Central memory CD4-positive, alpha-beta T cell (primary cell): Measurements from ENCODE around the gene SLC35E2B.
"Not testable (repeated sequence)": the region's sequence is repeated elsewhere in the genome, so short reads cannot be mapped to it uniquely, and the experiment has no call there.

Experiments used
- DNase-seq: peaks from one replicate; pipeline ENCODE4 v3.0.0; 2022
- total RNA-seq, 3 experiments: gene quantifications; one replicate each; lab custom pipeline; 2026; lab: John Stamatoyannopoulos, UW

SLC35E2B gene
- 54.3 to 266 (median 195) reads per million in 3 experiments for total RNA-seq

DNA sequence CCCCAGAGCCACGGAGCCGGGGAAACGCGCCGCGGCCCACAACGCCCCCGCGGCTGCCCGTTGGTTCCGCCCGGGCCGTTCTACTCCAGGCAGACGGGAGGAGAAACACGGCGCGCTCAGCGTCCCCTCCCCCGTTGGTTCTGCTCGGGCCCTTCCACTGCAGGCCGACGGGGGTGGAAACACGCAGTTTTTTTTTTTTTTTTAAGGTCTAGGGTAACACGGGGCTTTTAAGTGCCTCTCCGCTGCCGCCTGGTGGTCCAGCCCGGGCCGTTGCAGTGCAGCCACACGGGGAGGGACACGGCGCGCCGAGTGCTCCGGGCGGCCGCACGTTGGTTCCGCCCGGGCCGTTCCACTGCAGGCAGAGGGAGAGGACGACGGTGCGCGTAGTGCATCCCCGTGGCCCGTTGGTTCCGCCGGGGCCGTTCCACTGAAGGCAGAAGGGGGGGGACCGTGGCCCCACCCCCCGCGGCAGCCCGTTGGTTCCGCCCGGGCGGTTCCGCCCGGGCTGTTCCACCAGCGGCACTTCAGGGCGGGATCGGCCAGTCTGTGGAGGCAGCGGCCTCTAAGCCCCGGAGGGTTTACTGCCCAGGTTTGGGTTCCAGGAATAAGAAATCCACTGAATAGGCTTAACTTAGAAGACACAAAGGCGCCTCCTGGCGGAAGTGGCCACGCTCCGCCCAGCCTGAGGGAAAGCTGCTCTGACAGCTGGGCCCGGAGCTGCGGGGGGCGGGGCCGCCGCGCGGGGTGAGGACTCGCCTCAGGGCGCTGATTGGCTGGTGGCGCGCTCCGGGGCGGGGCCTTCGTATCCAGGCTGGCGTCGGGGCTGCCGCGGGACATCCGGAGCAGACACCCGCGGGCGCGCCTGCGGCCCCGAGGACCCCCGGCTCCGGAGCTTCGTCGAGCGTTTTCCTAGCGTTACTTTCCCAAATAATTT, at the start of gene SLC35E2B:
TSS of gene SLC35E2B (minus strand) at position 82 of the 934 bp plus-strand sequence. CDS start 16,096 bp downstream, outside the sequence.
- DNase-seq: peak; percentile 97

- DNase-seq: not testable (repeated sequence)
Measured at GRCh38 chr1:1741013-1741412, 48.4 kb upstream of the SLC35E2B start.

DNA sequence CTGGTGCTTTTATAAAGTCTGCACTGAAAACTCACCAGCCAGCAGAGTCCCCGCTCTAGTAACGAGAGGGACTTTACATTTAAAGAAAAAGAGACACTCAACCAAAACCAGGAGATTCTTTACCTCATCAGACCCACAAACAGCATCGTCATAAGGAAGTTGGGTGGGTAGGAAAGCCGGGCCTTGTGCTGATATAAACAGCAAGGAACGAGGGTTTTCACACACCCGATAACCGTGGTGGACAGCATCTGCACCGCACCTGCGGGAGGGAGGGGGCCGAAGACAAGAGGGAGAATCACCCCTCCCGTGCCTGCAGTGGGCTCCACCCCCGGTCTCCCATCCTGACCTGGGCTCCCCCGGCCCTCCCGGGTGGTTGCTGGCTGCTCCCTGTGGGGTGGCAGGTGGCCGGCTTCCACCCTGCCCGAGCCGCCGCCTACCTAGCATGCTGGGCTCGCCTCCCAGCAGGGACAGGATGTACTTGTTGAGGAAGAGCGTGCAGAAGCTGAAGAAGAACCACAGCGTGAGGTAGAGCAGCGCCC, 46.3 kb upstream of the SLC35E2B start:
- not testable (repeated sequence) for DNase-seq

- DNase-seq: not testable (repeated sequence)
Measured at GRCh38 chr1:1737675-1738590, 45.3 kb upstream of the SLC35E2B start.

DNA sequence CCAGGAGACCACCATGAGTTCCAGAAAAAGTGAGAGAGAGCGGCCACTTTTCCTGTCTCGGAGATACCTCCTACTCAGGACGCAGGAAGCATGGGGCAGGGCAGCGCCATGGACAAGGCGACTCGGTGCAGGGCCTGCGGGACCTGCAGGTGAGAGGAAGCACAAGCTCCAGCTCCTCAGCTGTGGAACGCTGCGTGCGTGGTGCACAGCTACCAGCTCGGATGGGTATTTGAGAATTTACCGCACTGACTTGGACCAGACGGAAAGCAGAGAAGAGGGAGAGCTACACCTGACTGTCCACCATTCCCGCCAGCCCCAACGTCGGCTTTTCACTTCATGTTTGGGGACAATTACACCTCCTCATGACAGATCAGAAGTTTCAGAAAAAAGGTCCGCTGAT, 39.8 kb upstream of the SLC35E2B start:
- DNase-seq: no peak

DNA sequence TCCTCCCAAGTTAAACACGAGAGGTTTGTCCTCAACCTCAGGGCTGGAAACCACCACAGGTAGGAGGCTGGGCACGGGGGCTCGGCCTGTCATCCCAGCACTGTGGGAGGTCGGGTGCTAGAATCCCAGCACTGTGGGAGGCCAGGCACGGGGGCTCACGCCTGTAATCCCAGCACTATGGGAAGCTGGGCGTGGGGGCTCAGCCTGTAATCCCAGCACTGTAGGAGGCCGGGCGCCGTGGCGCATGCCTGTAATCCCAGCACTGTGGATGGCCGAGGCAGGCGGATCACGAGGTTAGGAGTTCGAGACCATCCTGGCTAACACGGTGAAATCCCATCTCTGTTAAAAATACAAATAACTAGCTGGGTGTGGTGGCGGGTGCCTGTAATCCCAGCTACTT, 38.3 kb upstream of the SLC35E2B start:
- no peak for DNase-seq

- DNase-seq: not testable (repeated sequence)
Measured at GRCh38 chr1:1730230-1730629, 37.6 kb upstream of the SLC35E2B start.

GRCh38 chr1:1729116-1729816, 36.7 kb upstream of the SLC35E2B start:
- not testable (repeated sequence) for DNase-seq

DNA sequence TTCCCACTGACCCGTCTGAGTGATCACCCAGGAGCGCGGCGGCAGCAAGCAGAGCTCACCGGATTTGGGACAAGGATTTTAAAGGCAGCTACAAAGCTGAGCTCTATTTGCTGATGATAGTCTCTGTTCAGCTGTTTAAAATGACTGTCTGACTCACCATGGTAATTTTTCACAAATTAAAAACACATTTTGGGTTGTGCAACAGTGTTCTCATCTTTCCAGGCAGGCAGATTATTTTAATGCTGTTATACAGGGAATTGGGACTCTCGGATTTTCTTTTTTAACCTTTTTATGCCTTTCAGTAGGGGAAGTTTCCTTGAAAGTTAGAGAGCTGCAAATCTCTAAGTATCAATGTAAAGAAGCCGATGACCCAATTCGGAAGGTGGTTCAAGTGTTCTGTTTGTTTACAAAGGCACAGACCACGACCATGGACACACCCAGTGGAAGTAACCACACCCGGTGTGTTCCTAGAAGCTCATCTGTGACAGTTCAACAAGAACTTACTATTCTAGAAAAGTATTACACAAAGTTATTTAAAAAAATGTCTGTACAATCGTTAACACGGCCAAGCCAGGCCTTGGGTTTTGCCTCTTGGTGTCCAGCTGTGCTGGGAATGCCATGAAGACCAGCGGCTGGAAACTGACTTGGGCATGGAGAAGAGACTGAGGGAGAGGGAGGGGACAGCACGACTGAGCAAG, 35.9 kb upstream of the SLC35E2B start:
- peak; percentile 82 for DNase-seq

DNA sequence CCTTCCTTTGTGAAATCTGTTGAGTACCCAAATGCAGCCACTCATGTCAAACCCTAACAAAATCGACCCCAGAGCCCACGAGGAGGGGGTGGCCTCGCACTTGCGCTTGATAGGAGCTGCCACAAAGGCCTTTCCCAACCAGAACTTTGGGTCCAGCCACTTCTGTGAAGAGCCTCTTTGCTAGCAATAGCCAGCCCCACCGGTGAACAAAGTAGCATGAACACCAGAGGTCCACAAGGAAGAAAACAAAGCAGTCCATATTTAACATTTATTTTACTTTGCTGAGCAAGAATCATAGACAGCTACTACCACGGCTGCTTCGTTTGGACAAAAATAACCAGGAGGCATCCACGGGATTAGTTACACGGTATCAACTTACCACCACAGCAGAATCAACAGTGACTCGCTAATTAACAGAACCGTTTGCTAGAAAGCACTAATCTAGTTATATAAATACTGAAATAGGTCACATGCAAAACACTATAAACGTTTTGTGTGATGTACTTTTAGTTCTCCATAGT, 34.6 kb upstream of the SLC35E2B start:
- not testable (repeated sequence) for DNase-seq

- not testable (repeated sequence) for DNase-seq
Measured at GRCh38 chr1:1726088-1726487, 33.5 kb upstream of the SLC35E2B start.

DNA sequence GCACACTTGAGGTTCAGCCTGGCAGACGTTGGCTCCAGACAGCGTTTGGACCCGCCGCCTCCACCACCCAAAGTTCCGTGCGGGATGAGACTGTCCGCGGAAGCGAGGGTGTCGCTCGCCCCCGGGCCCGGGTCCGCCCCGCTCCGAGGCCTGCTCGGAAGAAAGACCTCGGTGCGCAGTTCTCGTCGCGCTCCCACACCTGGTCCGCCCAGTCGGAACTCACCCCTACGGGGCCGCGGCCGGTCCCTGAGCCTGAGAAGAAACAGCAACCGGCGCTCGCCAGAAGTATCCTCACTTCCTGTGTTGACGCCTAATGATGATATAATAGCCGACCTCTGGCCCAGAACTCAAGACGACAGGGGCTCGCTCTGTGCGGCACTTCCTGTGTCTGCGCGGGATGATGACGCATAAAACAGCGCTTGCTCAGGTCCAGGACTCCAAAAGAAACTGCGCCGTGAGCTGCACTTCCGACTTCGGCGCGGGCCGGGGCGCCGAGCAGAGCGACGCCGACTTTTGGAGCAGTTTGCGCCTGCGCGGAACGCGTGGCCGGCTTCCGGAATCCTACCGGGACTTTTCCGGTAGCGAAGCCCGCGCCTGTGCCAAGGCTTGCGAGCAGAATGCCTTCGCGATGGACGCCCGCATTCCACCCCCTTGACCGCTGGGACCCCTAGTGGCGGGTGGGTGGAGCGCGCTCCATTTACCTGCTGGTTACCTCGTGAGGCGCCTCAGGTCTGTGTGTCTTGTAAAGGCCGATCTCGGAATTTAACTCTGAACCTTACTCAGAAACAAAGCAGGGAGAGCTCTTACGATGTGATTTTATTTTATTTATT, 31.7 kb upstream of the SLC35E2B start, which contains the start of gene CDK11A:
TSS of gene CDK11A (minus strand) at position 323 of the 830 bp plus-strand sequence. CDS start 1,539 bp downstream, outside the sequence.
- DNase-seq: peak; percentile 99

DNA sequence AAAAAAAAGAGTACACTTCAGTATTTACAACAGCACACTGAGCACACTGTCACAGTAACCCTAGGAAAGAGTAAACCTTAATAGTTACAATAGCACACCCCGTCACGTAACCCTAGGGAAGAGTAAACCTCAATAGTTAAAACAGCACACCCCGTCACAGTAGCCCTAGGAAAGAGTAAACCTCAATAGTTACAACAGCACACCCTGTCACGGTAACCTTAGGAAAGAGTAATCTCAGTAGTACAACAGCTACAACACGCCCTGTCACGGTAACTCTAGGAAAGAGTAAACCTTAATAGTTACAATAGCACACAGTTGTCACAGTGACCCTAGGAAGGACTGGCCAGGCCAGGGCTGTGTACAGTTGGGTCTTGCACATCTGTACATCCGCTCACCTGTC, 28.6 kb upstream of the SLC35E2B start:
- no peak for DNase-seq

DNA sequence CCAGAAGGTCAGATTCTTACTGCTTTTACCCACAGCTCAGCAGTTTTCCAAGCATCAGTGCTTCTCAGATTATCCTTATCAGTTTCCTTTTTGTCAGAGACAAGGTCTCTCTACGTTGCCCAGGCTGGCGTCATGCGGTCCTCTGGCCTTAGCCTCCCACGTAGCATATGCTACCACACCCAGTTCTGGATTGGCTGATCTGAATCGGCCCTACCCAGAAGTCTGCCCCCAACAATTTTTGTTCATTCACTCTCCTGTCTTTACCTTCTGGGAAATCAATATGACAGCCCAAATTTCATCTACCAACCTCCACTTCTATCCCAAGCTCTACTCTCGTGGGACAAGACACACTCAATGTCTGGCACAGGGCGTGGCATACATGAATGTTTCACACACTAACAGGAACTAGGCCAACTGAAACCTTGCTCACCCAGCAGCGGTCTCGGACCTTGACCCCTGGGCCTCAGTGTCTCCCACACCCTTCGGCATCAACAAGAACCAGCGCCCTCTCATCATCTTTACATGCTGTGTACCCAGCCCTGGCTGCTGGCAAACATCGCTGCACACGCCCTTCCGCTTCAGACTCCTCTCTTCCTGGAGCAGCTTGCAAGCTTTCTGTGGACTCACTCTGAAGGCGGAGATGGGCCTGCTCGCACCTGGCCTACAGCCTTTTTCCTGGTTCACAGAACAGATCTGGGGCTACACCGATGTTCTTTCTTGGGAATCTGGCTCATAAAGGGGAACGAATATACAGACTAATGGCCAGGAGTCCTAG, 22.7 kb upstream of the SLC35E2B start:
- not testable (repeated sequence) for DNase-seq

DNA sequence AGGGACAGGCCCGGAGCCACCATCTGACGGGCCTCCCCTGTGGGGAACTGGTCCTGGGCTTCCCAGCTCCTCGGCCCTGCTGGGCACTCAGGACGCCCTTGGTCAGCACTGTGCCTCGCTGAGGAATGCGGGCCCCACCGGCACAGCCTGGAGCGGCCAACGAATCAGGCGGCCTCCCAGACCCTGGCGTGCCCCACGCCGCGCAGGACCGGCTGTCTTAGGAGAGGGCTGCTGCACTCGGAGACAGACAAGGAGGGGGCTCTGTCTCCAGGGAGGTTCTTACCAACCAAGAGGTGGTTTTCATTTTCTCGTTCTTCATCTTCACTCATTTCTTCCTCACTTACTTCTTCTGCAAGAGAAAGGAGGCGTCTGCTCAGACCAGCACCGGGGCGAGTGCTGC, 15.3 kb upstream of the SLC35E2B start:
- not testable (repeated sequence) for DNase-seq

GRCh38 chr1:1707241-1707640, 14.6 kb upstream of the SLC35E2B start:
- DNase-seq: not testable (repeated sequence)

- DNase-seq: not testable (repeated sequence)
Measured at GRCh38 chr1:1705623-1706022, 13.0 kb upstream of the SLC35E2B start.

- DNase-seq: not testable (repeated sequence)
Measured at GRCh38 chr1:1704284-1704957, 11.8 kb upstream of the SLC35E2B start.

DNA sequence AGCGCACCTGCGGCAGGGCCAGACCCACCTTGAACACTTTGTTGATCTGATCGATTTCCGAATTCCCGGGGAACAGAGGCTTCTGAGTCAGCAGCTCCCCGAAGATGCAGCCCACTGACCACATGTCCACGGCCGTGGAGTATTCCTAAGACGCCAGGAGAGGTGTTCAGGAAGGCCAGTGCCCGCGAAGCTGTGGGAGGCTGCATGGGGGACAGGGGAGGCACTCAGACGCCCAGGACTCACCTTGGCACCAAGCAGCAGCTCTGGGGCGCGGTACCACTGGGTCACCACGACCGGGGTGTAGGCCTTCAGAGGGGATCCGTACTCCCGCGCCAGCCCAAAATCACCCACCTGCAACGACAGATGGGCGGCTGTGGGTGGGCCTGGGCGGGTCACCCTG, 11.2 kb upstream of the SLC35E2B start:
- DNase-seq: no peak
